Testis (tissue), 2 donors: ENCODE data around the gene ACP1.

Experiments used
- CTCF ChIP-seq, 3 experiments: fragments of 450-650 bp in 2 of 3; fragments of 200-600 bp in 1 of 3; sonication (generic) in 1 of 3; IDR thresholded peaks; one replicate each; pipeline ENCODE4 v1.5.1; 2016 to 2019; ENCODE audit warnings: antibody characterized with exemption in 3 of 3, mild to moderate bottlenecking in 2 of 3, moderate library complexity in 1 of 3
- POLR2A ChIP-seq: fragments of 450-650 bp; IDR thresholded peaks from one replicate; pipeline ENCODE4 v1.6.1; 2017; ENCODE audit warnings: antibody characterized with exemption, mild to moderate bottlenecking, moderate library complexity

GRCh38 chr2:253202-253638 lies 11.5 kb upstream of the ACP1 start:
- TF ChIP-seq POLR2A, result no peak
- TF ChIP-seq CTCF (IDR thresholded peaks at IDR 0.05), result no peak
